ENCODE data around the gene FAM184B.
"Not testable (repeated sequence)": the region's sequence is repeated elsewhere in the genome, so short reads cannot be mapped to it uniquely, and the experiment has no call there.

Gene FAM184B

GRCh38 chr4:17690898-17691297 is 90.5 kb downstream of the FAM184B start:
- Histone ChIP-seq H3K4me3 (ENCODE audit: insufficient read depth, low read depth, low read length) (no peak overlapping the region), H3K9me3 (ENCODE audit: control insufficient read depth, low read length) (no peaks in the 10 kb centered on the region), H3K27ac (ENCODE audit: insufficient read depth, low read depth, low read length, poor library complexity, severe bottlenecking) (no peak overlapping the region), H3K4me1 (ENCODE audit: control insufficient read depth, insufficient read depth, low read length) (peaks cover 8% of the 10 kb centered on the region), H3K36me3 (ENCODE audit: control insufficient read depth, insufficient read depth, low read length) (no peaks in the 10 kb centered on the region), H3K27me3 (ENCODE audit: control insufficient read depth, insufficient read depth, low read length, poor library complexity, severe bottlenecking) (no peaks in the 10 kb centered on the region)
- 100% methylated on average over 1 of the region's 1 CpG for WGBS, 2 experiments

GRCh38 chr4:17690135-17690534 is 91.3 kb downstream of the FAM184B start:
- WGBS, 2 experiments = 94 to 97% methylated on average over 5 of the region's 5 CpGs
- H3K9me3 ChIP-seq (ENCODE audit: control insufficient read depth, low read length) = no peaks in the 10 kb centered on the region
- peaks cover 8% of the 10 kb centered on the region for H3K4me1 ChIP-seq (ENCODE audit: control insufficient read depth, insufficient read depth, low read length)
- no peaks in the 10 kb centered on the region for H3K27me3 ChIP-seq (ENCODE audit: control insufficient read depth, insufficient read depth, low read length, poor library complexity, severe bottlenecking)
- H3K4me3 ChIP-seq (ENCODE audit: insufficient read depth, low read depth, low read length) = no peak overlapping the region
- H3K27ac ChIP-seq (ENCODE audit: insufficient read depth, low read depth, low read length, poor library complexity, severe bottlenecking) = no peak overlapping the region
- no peaks in the 10 kb centered on the region for H3K36me3 ChIP-seq (ENCODE audit: control insufficient read depth, insufficient read depth, low read length)

GRCh38 chr4:17688011-17688441 is 93.4 kb downstream of the FAM184B start:
- H3K36me3 ChIP-seq (ENCODE audit: control insufficient read depth, insufficient read depth, low read length) = no peaks in the 10 kb centered on the region
- H3K27me3 ChIP-seq (ENCODE audit: control insufficient read depth, insufficient read depth, low read length, poor library complexity, severe bottlenecking) = no peaks in the 10 kb centered on the region
- H3K9me3 ChIP-seq (ENCODE audit: control insufficient read depth, low read length) = no peaks in the 10 kb centered on the region
- peaks cover 8% of the 10 kb centered on the region for H3K4me1 ChIP-seq (ENCODE audit: control insufficient read depth, insufficient read depth, low read length)
- WGBS, 2 experiments = 71 to 74% methylated on average over 9 of the region's 9 CpGs
- H3K27ac ChIP-seq (ENCODE audit: insufficient read depth, low read depth, low read length, poor library complexity, severe bottlenecking) = no peak overlapping the region
- no peak overlapping the region for H3K4me3 ChIP-seq (ENCODE audit: insufficient read depth, low read depth, low read length)

GRCh38 chr4:17687237-17687857 is 94.1 kb downstream of the FAM184B start:
- Histone ChIP-seq H3K4me1 (ENCODE audit: control insufficient read depth, insufficient read depth, low read length) (peaks cover 8% of the 10 kb centered on the region), H3K9me3 (ENCODE audit: control insufficient read depth, low read length) (no peaks in the 10 kb centered on the region), H3K27ac (ENCODE audit: insufficient read depth, low read depth, low read length, poor library complexity, severe bottlenecking) (no peak overlapping the region), H3K4me3 (ENCODE audit: insufficient read depth, low read depth, low read length) (no peak overlapping the region), H3K27me3 (ENCODE audit: control insufficient read depth, insufficient read depth, low read length, poor library complexity, severe bottlenecking) (no peaks in the 10 kb centered on the region), H3K36me3 (ENCODE audit: control insufficient read depth, insufficient read depth, low read length) (no peaks in the 10 kb centered on the region)
- 92% methylated on average over 10 of the region's 10 CpGs for WGBS, 2 experiments

GRCh38 chr4:17684648-17685047 is 96.8 kb downstream of the FAM184B start:
- not testable (repeated sequence) for H3K4me3 ChIP-seq (ENCODE audit: insufficient read depth, low read depth, low read length); H3K36me3 ChIP-seq (ENCODE audit: control insufficient read depth, insufficient read depth, low read length); H3K4me1 ChIP-seq (ENCODE audit: control insufficient read depth, insufficient read depth, low read length); H3K9me3 ChIP-seq (ENCODE audit: control insufficient read depth, low read length); H3K27me3 ChIP-seq (ENCODE audit: control insufficient read depth, insufficient read depth, low read length, poor library complexity, severe bottlenecking); H3K27ac ChIP-seq (ENCODE audit: insufficient read depth, low read depth, low read length, poor library complexity, severe bottlenecking)
- WGBS, 2 experiments = 93 to 95% methylated on average over 2 to 3 of the region's 4 CpGs

GRCh38 chr4:17682222-17682566 is 99.2 kb downstream of the FAM184B start:
- 80 to 83% methylated on average over 2 of the region's 2 CpGs for WGBS, 2 experiments
- no peaks in the 10 kb centered on the region for H3K9me3 ChIP-seq (ENCODE audit: control insufficient read depth, low read length)

GRCh38 chr4:17681281-17682221 is 99.9 kb downstream of the FAM184B start:
- no peaks in the 10 kb centered on the region for H3K4me1 ChIP-seq (ENCODE audit: control insufficient read depth, insufficient read depth, low read length)
- H3K4me3 ChIP-seq (ENCODE audit: insufficient read depth, low read depth, low read length) = no peak overlapping the region
- H3K36me3 ChIP-seq (ENCODE audit: control insufficient read depth, insufficient read depth, low read length) = no peaks in the 10 kb centered on the region
- no peaks in the 10 kb centered on the region for H3K9me3 ChIP-seq (ENCODE audit: control insufficient read depth, low read length)
- H3K27me3 ChIP-seq (ENCODE audit: control insufficient read depth, insufficient read depth, low read length, poor library complexity, severe bottlenecking) = no peaks in the 10 kb centered on the region
- H3K27ac ChIP-seq (ENCODE audit: insufficient read depth, low read depth, low read length, poor library complexity, severe bottlenecking) = no peak overlapping the region
- 77 to 81% methylated on average over 7 of the region's 7 CpGs for WGBS, 2 experiments

More at GRCh38 chr4:17682222-17682566, 99.2 kb downstream of the FAM184B start:
- Histone ChIP-seq H3K27me3 (ENCODE audit: control insufficient read depth, insufficient read depth, low read length, poor library complexity, severe bottlenecking) (no peaks in the 10 kb centered on the region), H3K36me3 (ENCODE audit: control insufficient read depth, insufficient read depth, low read length) (no peaks in the 10 kb centered on the region), H3K4me3 (ENCODE audit: insufficient read depth, low read depth, low read length) (no peak overlapping the region), H3K4me1 (ENCODE audit: control insufficient read depth, insufficient read depth, low read length) (no peaks in the 10 kb centered on the region), H3K27ac (ENCODE audit: insufficient read depth, low read depth, low read length, poor library complexity, severe bottlenecking) (no peak overlapping the region)

- Histone ChIP-seq H3K4me1 (ENCODE audit: control insufficient read depth, insufficient read depth, low read length) (no peaks in the 10 kb centered on the region), H3K36me3 (ENCODE audit: control insufficient read depth, insufficient read depth, low read length) (no peaks in the 10 kb centered on the region), H3K27me3 (ENCODE audit: control insufficient read depth, insufficient read depth, low read length, poor library complexity, severe bottlenecking) (no peaks in the 10 kb centered on the region), H3K4me3 (ENCODE audit: insufficient read depth, low read depth, low read length) (no peak overlapping the region), H3K9me3 (ENCODE audit: control insufficient read depth, low read length) (no peaks in the 10 kb centered on the region), H3K27ac (ENCODE audit: insufficient read depth, low read depth, low read length, poor library complexity, severe bottlenecking) (no peak overlapping the region)
- 71 to 85% methylated on average over 5 of the region's 5 CpGs for WGBS, 2 experiments
These were observed 100.7 kb downstream of the FAM184B start for GRCh38 chr4:17680559-17681280.

- Histone ChIP-seq H3K4me3 (ENCODE audit: insufficient read depth, low read depth, low read length) (no peak overlapping the region), H3K27ac (ENCODE audit: insufficient read depth, low read depth, low read length, poor library complexity, severe bottlenecking) (no peak overlapping the region), H3K4me1 (ENCODE audit: control insufficient read depth, insufficient read depth, low read length) (no peaks in the 10 kb centered on the region), H3K36me3 (ENCODE audit: control insufficient read depth, insufficient read depth, low read length) (no peaks in the 10 kb centered on the region), H3K9me3 (ENCODE audit: control insufficient read depth, low read length) (no peaks in the 10 kb centered on the region), H3K27me3 (ENCODE audit: control insufficient read depth, insufficient read depth, low read length, poor library complexity, severe bottlenecking) (no peaks in the 10 kb centered on the region)
These were observed 111.0 kb downstream of the FAM184B start for GRCh38 chr4:17670423-17670822.

- Histone ChIP-seq H3K4me3 (ENCODE audit: insufficient read depth, low read depth, low read length) (no peak overlapping the region), H3K27me3 (ENCODE audit: control insufficient read depth, insufficient read depth, low read length, poor library complexity, severe bottlenecking) (no peaks in the 10 kb centered on the region), H3K9me3 (ENCODE audit: control insufficient read depth, low read length) (no peaks in the 10 kb centered on the region), H3K4me1 (ENCODE audit: control insufficient read depth, insufficient read depth, low read length) (no peaks in the 10 kb centered on the region), H3K27ac (ENCODE audit: insufficient read depth, low read depth, low read length, poor library complexity, severe bottlenecking) (no peak overlapping the region), H3K36me3 (ENCODE audit: control insufficient read depth, insufficient read depth, low read length) (no peaks in the 10 kb centered on the region)
- 92 to 93% methylated on average over 3 of the region's 3 CpGs for WGBS, 2 experiments
These were observed 113.7 kb downstream of the FAM184B start for GRCh38 chr4:17667653-17668201.
